ENCODE data around the gene EFNA5.

EFNA5 gene

GRCh38 chr5:107672211-107673038 is 1.7 kb upstream of the EFNA5 start:
- no peak for DNase-seq

GRCh38 chr5:107671742-107672210 is 1.0 kb upstream of the EFNA5 start:
- no peak for DNase-seq

GRCh38 chr5:107670087-107670931 is 428 bp downstream of the EFNA5 start:
- peak; percentile 26 for DNase-seq

- DNase-seq, result no peak
Measured at GRCh38 chr5:107669096-107670031, 1.4 kb downstream of the EFNA5 start.

- no peak for DNase-seq
Measured at GRCh38 chr5:107668154-107669095, 2.3 kb downstream of the EFNA5 start.

GRCh38 chr5:107666051-107666655 is 4.6 kb downstream of the EFNA5 start:
- DNase-seq, result no peak

- DNase-seq, result no peak
Measured at GRCh38 chr5:107665036-107665570, 5.6 kb downstream of the EFNA5 start.

- DNase-seq, result no peak
Measured at GRCh38 chr5:107663697-107664096, 7.0 kb downstream of the EFNA5 start.

- DNase-seq, result no peak
Measured at GRCh38 chr5:107661650-107662044, 9.1 kb downstream of the EFNA5 start.

- no peak for DNase-seq
Measured at GRCh38 chr5:107661038-107661649, 9.6 kb downstream of the EFNA5 start.

GRCh38 chr5:107658528-107658927 is 12.2 kb downstream of the EFNA5 start:
- no peak for DNase-seq

GRCh38 chr5:107655831-107656230 is 14.9 kb downstream of the EFNA5 start:
- DNase-seq, result no peak

- DNase-seq, result no peak
Measured at GRCh38 chr5:107654827-107655226, 15.9 kb downstream of the EFNA5 start.

- no peak for DNase-seq
Measured at GRCh38 chr5:107653685-107654084, 17.1 kb downstream of the EFNA5 start.

GRCh38 chr5:107652839-107653607 is 17.7 kb downstream of the EFNA5 start:
- DNase-seq, result no peak

- DNase-seq, result no peak
Measured at GRCh38 chr5:107652408-107652807, 18.3 kb downstream of the EFNA5 start.

- no peak for DNase-seq
Measured at GRCh38 chr5:107651325-107651724, 19.4 kb downstream of the EFNA5 start.

- DNase-seq, result no peak
Measured at GRCh38 chr5:107646418-107646817, 24.3 kb downstream of the EFNA5 start.

- DNase-seq, result no peak
Measured at GRCh38 chr5:107640568-107640967, 30.2 kb downstream of the EFNA5 start.

- DNase-seq, result no peak
Measured at GRCh38 chr5:107639990-107640389, 30.7 kb downstream of the EFNA5 start.
